ENCODE data around the gene BICC1.
A peak's percentile ranks its signal among the peaks of the same experiment; 100 is the strongest.

The BICC1 gene

DNA sequence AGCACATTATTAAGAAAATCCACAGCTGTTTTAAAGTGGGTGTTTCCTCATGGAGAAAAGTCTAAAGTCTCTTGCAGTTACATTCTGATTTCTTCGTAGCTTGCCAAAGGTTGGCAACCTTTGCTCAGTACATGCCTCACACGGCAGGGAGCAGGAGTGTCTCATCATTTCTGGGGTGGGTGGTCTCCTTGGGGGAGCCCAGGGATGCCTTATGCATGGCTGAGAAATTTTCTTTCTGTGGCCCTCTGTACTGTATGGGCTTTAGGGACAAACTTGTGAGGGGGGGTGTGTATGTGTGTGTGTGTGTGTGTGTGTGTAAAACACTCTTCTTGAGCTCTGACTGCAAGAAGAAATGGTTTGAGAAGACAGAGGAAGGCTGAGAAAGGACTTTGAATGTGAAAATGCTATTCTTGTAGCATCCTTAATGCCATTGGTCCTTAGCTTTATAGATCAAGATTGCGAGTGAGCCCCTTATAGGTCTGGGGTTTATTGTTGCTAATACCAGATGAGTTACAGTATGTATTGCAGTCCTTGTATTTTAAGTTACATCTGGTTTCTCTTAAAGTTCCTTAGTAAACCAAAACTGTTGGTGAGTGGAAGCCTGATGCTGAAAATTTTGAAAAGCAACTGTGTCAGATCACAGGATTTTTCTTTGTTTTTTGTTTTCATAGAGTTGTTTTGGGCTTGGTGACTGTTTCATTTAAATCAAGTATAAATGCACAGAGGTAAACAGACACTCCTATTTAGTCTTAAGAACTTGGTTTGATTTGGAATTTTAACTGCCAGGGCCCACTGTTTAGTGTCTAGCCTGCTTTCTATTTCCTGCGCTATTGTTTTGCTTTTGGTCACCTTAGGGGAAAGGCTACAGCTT is 242.0 kb downstream of the BICC1 start:
- DNase-seq: no peak

- DNase-seq: no peak
Measured at GRCh38 chr10:58755340-58755610, 242.6 kb downstream of the BICC1 start.

DNA sequence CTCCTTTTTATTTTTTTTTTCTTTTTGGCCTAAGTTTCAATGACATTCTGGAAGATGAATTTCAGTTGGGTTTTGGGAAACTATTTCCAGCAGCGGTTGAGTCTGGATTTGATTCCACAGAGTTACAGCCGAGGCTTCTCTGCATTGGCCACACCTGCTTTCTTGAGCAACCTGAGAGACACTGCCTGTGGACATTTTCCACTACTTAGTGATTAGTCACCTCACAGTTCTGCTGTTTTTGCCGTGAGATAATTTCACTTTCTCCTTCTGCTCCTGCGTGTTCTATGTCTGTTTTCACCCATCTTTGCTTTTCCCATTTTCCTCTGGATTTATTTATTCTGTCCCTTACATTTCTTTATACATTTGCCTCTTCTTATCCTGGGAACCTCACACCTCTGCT is 243.0 kb downstream of the BICC1 start:
- no peak for DNase-seq

DNA sequence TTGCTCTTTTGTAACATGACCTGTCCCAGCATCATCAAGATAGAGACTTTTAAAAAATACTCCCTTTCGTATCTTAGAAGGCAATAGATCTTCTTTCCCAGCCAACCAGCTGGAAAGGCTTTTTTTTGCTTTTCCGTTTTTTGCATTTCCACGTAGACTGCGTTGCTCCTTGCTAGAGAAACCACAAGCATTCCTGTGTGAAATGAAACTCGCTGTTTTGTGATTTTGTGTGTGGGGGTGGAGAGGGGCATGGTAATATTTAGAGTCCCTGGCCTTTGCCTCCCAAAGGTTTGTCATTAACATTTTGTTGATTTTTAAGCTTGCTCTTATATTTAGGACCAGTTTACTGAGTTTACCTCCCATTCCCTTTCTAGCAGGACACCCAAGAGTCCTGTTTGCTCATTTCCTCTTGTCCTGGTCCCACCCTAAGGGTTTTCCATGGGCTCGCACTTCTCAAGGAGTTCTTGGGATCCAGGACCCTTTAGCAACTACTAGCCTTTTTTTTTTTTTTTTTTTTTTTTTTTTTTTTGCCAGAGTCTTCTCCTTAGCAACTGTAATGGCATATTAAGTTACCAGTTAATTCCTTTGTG is 243.6 kb downstream of the BICC1 start:
- DNase-seq: no peak

DNA sequence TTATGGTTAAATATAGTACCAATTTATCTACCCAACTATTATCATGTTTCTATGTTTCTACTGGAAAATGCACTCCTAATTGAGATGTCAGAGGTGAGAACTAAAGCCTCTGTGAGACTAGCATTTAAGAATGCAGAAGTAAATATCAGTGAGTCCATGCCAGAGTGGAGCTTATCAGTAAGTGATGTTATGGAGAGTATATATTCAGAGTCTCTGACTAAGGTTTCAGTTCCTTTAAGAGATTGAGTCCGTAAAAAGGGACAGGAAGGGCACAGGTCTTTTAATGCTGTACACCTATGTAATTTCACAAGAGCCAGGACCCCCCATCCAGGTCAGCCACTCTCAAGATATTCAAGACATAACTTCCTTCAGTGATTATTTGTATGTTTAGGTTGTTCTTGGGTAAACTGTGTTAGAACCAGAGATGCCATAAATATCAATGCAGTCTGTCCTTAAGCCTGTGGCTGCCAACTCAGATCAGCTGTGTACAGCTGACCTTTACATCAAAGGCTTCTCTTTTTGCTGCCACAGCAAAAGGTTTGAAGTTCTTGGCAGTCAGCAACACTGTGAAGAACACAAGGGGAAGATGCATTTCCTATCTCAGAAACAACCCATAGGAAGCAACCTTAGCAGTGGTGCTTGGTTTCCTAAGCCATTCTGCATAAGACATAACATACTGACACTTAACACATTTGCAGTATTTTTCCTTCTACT is 244.8 kb downstream of the BICC1 start:
- no peak for DNase-seq

DNA sequence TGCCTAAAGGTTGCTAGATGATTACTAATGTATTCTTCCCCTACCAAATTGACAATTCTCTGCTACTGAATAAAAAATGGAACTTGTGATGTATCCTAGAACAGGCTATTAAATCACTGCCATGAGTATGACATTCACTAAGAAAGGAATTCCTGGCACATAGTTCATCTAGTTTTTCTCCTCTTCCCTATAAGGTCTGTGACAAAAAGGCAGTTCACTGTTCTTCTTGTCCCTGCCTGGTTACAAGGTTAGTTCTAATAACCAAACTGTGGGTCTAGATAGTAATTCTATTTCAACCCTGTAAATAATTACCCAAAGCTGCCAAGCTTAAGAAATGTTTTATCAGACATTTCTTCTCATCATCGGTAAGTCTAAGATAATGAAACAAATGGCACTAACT is 245.6 kb downstream of the BICC1 start:
- no peak for DNase-seq

DNA sequence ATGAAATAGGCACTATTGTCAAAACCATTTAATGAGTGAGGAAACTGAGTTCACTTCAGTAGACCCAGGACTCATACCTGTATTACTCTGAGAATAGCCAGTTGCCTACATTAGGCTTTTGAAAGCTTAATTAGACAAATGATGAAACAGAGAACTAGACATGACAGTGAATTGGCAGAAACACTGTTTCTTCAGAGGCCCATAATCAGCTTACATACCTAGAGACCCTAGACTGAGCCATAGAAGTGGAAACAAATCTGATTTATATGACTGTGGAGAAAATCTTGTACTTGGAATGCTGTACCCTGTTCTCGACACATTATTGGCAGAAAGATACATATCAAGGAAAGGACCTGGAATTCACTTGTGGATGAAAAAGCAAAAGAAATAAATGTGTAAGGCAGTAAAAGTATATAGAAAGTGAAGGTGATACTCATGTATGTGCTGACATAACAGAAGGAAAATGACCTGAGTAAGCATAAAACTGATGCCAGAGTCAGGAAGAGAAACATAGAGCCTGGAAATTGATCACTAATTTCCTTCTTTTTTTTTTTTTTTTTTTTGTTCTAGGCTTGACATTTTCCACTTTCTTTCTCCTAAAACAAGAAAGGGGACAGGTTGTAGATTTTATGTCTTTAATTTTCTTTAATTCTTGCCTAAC is 251.5 kb downstream of the BICC1 start:
- no peak for DNase-seq

- no peak for DNase-seq
Measured at GRCh38 chr10:58765910-58766309, 253.2 kb downstream of the BICC1 start.

- no peak for DNase-seq
Measured at GRCh38 chr10:58767652-58768051, 255.0 kb downstream of the BICC1 start.

GRCh38 chr10:58771863-58772262 is 259.2 kb downstream of the BICC1 start:
- DNase-seq: no peak

GRCh38 chr10:58772758-58773157 is 260.1 kb downstream of the BICC1 start:
- no peak for DNase-seq

DNA sequence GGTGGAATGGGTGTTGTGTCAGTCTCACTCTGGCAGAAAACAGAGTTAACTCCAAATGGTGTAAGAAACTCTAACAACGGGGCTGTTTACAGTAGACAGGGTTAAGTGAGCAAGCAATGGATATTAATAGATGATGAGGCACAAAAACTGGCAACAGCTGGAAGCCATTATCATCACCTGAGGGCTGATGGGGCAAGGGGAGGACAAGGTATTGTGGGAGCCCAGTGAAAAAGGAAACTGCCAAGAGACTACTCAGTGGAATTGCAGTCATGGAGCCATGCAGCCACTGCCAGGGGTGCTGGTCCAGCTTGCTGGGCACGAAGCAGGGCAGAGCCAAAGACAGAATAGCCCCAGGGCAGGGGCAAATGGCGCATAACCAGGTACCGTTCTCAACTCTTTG is 260.7 kb downstream of the BICC1 start:
- DNase-seq: no peak

DNA sequence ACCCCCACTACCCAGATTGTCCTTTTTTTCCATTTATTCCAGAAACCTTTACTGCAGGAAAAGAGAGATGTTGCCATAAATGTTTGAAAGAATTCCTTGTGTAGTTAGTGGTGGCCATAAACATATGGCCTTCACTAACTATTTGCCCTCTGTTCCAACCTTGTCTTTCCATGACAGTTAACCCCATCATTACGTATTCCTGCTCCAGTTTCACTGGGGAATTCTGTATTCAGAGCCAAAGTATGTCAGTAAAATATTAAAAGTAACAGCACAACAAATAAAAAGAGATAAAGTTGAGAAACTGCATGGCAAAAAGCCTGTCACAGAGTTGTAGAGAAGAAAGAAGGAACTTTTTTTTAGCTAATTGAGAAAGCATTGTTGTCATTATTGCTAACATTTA is 261.3 kb downstream of the BICC1 start:
- DNase-seq: no peak

- DNase-seq: no peak
Measured at GRCh38 chr10:58775960-58776567, 263.4 kb downstream of the BICC1 start.

GRCh38 chr10:58776568-58777318 is 264.1 kb downstream of the BICC1 start:
- DNase-seq: no peak

DNA sequence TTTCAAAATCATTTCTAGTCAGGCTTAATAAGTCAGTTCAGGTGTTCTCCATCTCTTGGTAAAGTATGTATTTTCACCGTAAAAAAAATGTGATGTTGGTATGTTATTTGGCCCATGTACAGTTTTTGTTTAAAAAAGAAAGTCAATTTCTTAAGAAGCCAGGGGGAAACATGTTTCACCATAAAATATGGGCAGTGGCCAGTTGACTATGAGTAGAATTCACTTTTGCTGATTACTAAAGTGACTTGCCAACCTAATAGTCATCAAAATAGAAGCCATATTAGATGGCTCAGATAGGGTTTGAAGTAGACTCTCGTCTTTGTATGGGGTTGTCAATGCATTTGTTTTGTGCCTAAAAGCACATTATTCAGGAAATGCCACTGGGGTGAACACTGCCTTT is 266.3 kb downstream of the BICC1 start:
- no peak for DNase-seq

- no peak for DNase-seq
Measured at GRCh38 chr10:58779594-58779993, 266.9 kb downstream of the BICC1 start.

- no peak for DNase-seq
Measured at GRCh38 chr10:58780476-58780875, 267.8 kb downstream of the BICC1 start.

- peak in 1 of 2 experiments; percentile 17 for DNase-seq
Measured at GRCh38 chr10:58781873-58782488, 269.3 kb downstream of the BICC1 start.

DNA sequence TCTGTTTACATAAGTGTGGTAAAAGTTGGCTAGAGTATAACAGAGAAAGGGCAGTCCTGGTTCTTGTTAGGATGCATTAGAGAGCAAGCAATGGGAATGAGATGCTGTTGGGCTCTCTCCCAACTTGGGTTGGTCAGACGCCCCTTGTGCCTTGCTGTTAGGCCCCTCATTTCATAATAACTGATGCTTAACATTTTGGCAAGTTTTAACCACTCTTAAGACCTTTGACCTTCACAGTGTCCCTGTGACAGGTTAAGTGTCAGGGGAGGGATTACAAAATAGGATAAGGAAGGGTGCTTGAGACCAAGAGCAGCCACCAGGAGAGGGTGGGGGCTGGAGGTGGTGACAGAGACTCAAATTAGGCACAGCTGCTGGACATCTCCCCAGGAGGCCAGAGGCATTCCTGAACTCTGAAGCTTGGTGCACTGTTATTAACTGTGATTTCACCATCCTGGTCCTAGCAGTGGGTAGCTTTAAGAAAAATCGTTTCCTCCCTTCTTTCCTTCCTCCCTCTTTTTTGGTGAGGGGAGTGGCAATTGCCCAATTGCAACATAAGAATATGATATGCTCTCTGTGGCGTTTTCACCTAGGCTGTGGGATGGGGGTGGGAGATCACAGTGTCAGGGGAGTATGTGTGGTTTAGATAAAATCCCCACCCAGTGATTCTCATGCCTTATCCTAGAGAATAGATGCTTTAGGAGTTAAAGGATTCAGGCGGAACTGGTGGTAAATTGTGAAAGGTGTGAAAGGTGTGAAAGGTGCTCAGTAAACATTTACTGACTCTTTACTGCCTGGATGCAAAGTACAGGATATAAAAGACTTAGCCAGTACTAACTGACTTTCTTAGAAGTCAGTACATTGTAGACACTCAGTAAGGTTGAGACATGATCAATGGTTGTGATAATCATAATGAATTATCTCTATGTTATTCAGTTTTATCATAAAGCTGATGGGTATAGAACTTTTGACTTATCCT is 270.5 kb downstream of the BICC1 start:
- no peak for DNase-seq

- no peak for DNase-seq
Measured at GRCh38 chr10:58784361-58784760, 271.7 kb downstream of the BICC1 start.
